Skeletal muscle satellite cell (primary cell): ENCODE measurements around the gene ARSB.
"Not testable (repeated sequence)": the region's sequence is repeated elsewhere in the genome, so short reads cannot be mapped to it uniquely, and the experiment has no call there.

Source experiments
- H3K27me3 ChIP-seq: 2 replicates; pipeline ENCODE4 v1.7.0; 2013; ENCODE audit warnings: low read length; ENCODE audit not compliant: control insufficient read depth, insufficient read depth
- H3K36me3 ChIP-seq: 2 replicates; pipeline ENCODE4 v1.7.0; 2013; ENCODE audit warnings: mild to moderate bottlenecking, control low read depth, low read length; ENCODE audit not compliant: insufficient read depth
- H3K4me1 ChIP-seq: 2 replicates; pipeline ENCODE4 v1.7.0; 2013; ENCODE audit warnings: low read length; ENCODE audit not compliant: control insufficient read depth, insufficient read depth
- H3K4me2 ChIP-seq: 2 replicates; pipeline ENCODE4 v1.7.0; 2013; ENCODE audit warnings: mild to moderate bottlenecking, low read length
- H3K4me3 ChIP-seq: 2 replicates; pipeline ENCODE4 v1.7.0; 2013; ENCODE audit warnings: low read length
- H3K9ac ChIP-seq: 2 replicates; pipeline ENCODE4 v1.7.0; 2013; ENCODE audit warnings: mild to moderate bottlenecking, low read depth, low read length, moderate library complexity
- H3K9me3 ChIP-seq: replicated peaks from 2 replicates; pipeline ENCODE4 v1.7.0; 2013; ENCODE audit warnings: mild to moderate bottlenecking, control low read depth, low read length

The ARSB gene

DNA sequence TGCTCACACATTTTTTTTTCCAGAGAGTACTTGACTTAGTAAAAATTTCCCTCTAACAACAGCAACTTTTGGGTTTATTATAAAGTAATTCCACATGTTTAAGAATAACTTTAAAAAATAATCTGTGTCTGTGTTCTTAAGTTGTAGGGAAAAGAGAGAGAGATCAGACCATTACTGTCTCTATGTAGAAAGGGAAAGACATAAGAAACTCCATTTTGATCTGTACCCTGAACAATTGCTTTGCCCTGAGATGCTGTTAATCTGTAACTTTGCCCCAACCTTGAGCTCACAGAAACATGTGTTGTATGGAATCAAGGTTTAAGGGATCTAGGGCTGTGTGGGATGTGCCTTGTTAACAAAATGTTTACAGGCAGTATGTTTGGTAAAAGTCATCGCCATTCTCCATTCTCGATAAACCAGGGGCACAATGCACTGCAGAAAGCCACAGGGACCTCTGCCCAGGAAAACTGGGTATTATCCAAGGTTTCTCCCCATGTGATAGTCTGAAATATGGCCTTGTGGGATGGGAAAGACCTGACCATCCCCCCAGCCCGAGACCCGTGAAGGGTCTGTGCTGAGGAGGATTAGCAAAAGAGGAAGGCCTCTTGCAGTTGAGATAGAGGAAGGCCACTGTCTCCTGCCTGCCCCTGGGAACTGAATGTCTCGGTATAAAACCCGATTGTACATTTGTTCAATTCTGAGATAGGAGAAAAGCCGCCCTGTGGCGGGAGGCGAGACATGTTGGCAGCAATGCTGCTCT, 75.7 kb downstream of the ARSB start:
- H3K9ac ChIP-seq, H3K4me2 ChIP-seq, H3K36me3 ChIP-seq, H3K4me3 ChIP-seq, H3K27me3 ChIP-seq, H3K9me3 ChIP-seq: not testable (repeated sequence)
- H3K4me1 ChIP-seq: peaks cover 34% of the 10 kb centered on the region

DNA sequence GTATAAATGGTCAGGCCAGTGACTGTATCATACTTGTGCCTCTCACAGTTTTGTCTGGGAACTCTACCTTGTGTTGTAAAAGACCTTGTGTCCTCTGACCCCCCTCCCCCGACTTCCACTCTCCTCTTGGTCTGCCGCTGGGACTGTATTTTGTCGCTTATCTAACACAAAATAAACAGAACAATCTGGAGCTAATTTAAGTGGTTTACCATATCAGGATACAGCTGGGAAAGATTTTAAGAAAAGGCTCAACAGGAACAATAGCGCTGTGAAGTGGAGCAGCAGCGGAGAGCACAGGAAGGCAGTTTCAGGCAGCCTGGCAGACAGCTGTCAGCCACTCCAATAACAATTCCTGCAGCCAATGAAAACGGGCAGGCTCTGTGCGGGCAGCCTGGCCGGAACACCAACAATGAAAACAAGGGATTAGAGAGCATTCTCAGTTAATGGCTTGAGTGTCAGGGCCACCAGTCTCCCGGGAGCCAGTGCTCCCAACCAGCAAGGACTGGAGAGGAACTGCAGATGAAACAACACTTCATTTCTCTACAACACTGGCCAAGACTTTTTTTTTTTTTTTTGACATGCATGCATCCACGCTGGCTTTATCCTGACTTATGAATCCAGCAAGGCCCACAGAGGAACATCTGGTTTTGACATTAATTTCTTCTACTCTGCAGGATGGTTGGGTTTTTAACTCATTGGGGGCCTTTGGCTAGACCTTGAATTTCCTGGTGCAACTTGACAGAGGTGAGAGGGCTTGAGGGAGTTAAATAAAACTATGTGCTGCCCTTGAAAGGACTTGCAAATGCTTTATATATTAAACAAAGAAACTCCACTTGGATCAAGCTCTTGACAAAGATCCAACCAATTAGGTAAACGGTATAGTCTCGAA, 76.7 kb downstream of the ARSB start:
- Histone ChIP-seq H3K4me1 (peaks cover 34% of the 10 kb centered on the region), H3K9me3 (no peaks in the 10 kb centered on the region), H3K4me3 (peak overlapping the region; percentile 58), H3K4me2 (peak overlapping the region; percentile 77), H3K36me3 (no peaks in the 10 kb centered on the region), H3K27me3 (no peaks in the 10 kb centered on the region), H3K9ac (peak overlapping the region; percentile 57)

DNA sequence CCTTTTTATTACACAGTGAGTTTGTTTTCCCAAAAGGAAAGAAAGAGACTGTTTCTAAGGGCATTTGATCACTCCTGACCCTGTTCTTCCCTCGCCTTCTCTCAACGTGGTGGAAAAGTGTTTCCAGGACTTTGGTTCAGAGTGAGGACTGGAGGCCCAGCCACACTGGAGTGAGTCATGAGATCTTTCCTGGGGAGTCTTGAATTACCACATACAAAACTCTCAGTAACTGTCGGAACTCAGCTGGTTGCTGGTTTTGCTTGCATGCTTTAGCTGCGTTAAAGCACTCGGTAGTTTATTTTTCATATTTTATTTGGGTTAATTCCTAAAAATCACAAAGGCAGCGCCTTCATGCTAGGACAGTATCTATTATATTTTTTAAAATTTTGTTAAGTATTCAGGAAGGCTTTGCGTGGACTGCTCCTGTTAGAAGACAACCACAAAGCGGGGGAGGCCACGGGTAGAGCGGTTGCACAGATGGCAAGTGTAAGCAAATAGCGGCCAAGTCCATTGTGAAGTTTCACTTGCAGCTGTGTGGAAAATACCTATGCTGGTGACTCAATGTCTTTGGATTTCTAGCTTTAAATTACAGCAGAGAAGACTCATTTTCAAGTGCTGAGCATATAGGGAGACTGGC, 77.7 kb downstream of the ARSB start:
- Histone ChIP-seq H3K9ac (peak overlapping the region; percentile 57), H3K36me3 (no peaks in the 10 kb centered on the region), H3K9me3 (no peaks in the 10 kb centered on the region), H3K4me3 (peak overlapping the region; percentile 58), H3K4me1 (peaks cover 34% of the 10 kb centered on the region), H3K27me3 (no peaks in the 10 kb centered on the region), H3K4me2 (peak overlapping the region; percentile 77)

DNA sequence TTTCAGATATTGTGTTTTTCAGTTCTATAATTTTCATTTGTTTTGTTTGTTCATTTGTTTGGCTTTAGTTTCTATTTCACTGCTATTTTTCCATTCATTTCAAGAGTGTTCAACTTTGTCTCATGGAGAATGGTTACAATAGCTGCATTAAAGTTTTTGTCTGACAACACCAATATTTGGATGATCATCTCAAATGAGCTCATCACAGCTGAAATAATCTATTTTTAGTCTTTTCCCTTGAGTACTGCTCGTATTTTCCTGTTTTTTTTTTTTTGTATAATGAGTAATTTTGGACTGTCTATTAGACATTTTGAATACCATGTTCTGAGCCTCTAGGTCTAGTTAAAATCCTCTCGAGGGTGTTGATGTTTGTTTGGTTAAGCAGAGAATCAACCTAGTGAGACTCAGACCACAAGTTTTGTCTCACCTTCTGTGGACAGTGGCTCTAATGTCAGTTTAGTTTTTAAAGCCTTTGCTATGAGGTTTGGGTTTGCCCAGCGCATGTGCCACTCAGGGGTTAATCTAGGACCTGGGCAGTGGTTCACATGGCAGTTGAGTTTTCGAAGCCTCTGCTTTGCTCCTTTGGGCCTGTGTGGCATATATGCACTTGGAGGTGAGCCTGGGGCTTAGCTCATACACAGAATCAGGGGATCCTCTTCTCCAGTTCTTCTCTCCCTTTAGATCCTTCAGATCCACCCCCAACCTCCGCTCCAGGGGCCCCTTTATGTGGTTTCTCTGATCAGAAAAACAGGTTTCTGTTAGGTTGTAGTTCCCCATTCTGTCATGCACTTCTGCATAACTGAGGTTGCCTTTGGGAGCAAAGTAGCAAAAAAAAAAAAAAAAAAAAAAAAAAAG, 79.8 kb downstream of the ARSB start:
- peaks cover 34% of the 10 kb centered on the region for H3K4me1 ChIP-seq
- H3K9me3 ChIP-seq: no peaks in the 10 kb centered on the region
- H3K4me3 ChIP-seq: no peak overlapping the region
- H3K4me2 ChIP-seq: no peak overlapping the region
- H3K36me3 ChIP-seq: no peaks in the 10 kb centered on the region
- no peak overlapping the region for H3K9ac ChIP-seq
- H3K27me3 ChIP-seq: no peaks in the 10 kb centered on the region

DNA sequence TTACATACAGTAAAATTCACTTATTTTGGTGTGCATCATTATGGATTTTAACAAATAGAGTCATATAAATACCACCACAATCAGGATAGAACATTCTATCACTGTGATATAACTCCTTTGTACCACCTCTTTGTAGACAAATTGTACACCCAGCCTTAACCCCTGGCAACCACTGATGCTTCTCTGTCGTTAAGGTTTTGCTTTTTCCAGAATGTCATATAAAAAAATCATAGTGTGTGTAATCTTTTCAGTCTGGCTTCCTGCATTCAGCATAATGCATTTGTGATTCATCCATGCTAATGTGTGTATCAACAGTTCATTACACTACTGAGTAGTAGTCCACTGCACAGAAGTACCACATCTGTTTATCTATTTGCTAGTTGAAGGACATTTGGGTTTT, 81.2 kb downstream of the ARSB start:
- H3K27me3 ChIP-seq: no peaks in the 10 kb centered on the region
- no peak overlapping the region for H3K4me2 ChIP-seq
- H3K9ac ChIP-seq: no peak overlapping the region
- no peaks in the 10 kb centered on the region for H3K9me3 ChIP-seq
- H3K4me1 ChIP-seq: peaks cover 31% of the 10 kb centered on the region
- H3K36me3 ChIP-seq: no peaks in the 10 kb centered on the region
- no peak overlapping the region for H3K4me3 ChIP-seq

DNA sequence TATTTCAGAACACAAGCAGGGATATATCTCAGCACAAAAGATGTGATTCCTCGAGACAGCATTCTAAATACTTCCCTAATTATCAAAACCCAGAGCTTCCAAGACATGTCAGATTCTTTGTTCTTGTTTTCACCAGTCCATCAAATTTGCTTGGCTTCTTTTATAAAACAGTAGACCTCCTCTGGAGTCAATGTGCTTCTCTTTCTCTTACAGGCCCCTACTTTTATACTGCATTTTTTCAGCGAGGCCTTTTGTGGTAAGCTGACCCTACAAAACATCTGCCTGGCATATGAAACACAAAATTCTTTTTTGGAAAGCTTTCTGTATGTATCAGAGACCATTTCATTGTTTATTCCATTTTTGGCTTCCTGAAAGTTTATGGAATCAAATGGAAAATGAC, 81.8 kb downstream of the ARSB start:
- H3K4me2 ChIP-seq: no peak overlapping the region
- no peaks in the 10 kb centered on the region for H3K9me3 ChIP-seq
- H3K9ac ChIP-seq: no peak overlapping the region
- peaks cover 26% of the 10 kb centered on the region for H3K4me1 ChIP-seq
- no peaks in the 10 kb centered on the region for H3K36me3 ChIP-seq
- no peak overlapping the region for H3K4me3 ChIP-seq
- H3K27me3 ChIP-seq: no peaks in the 10 kb centered on the region

DNA sequence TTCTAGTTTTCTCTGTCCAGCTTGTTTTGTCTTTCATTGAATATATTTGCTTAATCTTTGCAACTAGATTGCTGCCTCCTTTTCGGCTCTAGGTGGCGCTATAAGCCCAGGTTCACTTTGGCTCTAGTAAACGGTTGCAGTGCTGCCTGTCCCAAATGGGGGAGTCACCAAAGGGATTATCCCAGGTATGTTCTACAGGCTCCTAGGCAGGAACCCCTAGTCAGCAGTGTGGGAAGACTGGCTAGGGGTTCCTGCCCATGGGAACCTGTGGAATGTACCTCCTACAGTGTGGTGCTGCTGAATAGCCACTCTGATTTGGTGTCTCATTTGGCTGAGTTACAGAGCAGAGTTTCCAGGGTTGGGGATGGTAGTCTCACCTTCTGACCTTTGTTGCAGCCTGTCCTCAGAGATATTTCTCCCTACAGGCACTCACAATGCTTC, 85.2 kb downstream of the ARSB start:
- no peak overlapping the region for H3K4me2 ChIP-seq
- no peaks in the 10 kb centered on the region for H3K36me3 ChIP-seq
- H3K9me3 ChIP-seq: no peaks in the 10 kb centered on the region
- no peaks in the 10 kb centered on the region for H3K27me3 ChIP-seq
- H3K4me1 ChIP-seq: peaks cover 9% of the 10 kb centered on the region
- H3K4me3 ChIP-seq: no peak overlapping the region
- no peak overlapping the region for H3K9ac ChIP-seq

DNA sequence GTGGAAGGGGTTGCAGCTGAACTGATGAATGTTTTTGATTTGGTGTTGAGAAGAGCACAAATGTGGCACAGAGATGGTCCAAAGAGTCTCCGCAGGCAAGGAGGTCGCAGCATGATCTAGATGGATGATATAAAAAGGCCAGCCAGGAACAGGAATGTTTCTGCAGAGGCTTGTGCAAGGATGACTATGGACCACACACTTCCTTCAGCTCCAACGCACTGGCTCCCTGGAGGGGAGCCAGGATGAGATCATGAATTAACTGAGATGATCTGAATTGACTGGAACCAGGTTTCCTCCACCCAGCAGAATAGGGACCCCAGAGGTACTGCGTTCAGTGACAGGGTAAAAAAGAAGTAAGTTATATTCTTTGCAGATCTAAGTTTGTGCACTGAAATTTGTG, 89.0 kb downstream of the ARSB start:
- Histone ChIP-seq H3K9ac (no peak overlapping the region), H3K27me3 (no peaks in the 10 kb centered on the region), H3K9me3 (no peaks in the 10 kb centered on the region), H3K4me2 (no peak overlapping the region), H3K4me3 (no peak overlapping the region), H3K36me3 (no peaks in the 10 kb centered on the region), H3K4me1 (peaks cover 9% of the 10 kb centered on the region)

DNA sequence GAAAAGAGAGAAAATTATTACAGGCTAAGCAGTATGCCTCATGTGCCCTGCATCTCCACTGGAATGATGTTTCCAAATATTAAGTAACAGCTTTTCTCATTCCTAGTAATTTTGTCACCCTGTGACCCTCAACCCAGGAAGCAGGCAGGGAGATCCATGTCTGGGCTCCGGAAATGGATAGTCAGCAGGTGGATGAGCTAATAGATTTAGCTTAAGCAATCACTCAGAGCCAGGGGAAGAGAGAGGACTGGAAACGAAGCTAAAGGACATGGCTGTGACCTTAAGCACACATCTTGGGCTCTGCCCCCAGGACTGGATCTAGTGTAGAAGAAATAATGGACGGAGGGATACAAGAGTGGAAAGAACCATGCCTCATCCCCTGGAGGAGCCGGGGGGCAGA, 89.5 kb downstream of the ARSB start:
- H3K36me3 ChIP-seq: no peaks in the 10 kb centered on the region
- H3K9ac ChIP-seq: no peak overlapping the region
- H3K4me1 ChIP-seq: peaks cover 9% of the 10 kb centered on the region
- H3K27me3 ChIP-seq: no peaks in the 10 kb centered on the region
- no peak overlapping the region for H3K4me2 ChIP-seq
- H3K4me3 ChIP-seq: no peak overlapping the region
- H3K9me3 ChIP-seq: no peaks in the 10 kb centered on the region

DNA sequence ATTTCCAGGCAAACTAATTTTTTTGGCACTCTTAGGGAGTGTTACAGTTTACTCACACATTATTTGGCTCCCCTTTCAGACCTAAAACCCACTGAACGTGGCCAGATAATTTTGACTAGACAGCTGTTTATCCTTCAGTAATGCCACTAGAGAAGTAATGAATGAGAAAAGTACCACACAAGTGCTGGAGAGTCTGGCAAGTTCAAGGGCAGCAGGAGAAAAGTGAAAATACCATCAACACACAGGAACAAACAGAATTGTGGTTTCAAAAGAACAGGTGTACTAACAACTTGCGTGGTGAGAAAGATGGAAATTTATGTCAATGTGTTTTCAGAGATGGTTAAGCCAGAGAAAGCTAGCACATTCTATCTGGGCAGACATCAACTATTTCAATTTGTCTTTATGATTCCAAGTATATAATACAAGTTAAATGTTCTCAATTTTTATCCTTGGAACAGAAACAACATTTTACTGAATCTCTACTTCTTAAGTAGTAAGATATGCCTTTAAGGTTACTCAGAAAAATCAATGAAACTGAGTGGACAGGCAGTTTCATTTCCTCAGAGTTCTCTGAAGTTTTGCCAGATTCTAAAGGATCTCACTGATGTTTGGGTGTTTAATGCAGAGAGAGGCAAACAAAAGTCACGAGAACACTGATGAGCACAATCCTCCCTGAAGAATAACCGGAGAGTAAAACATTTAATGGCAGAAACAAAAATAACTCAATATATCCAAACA, 91.0 kb downstream of the ARSB start:
- Histone ChIP-seq H3K9ac (no peak overlapping the region), H3K4me1 (peaks cover 16% of the 10 kb centered on the region), H3K9me3 (no peaks in the 10 kb centered on the region), H3K4me2 (no peak overlapping the region), H3K27me3 (no peaks in the 10 kb centered on the region), H3K36me3 (no peaks in the 10 kb centered on the region), H3K4me3 (no peak overlapping the region)
